Keratinocyte (primary cell): ENCODE data around the gene TMEM185B.

ENCODE experiments used
- EZH2 ChIP-seq: IDR thresholded peaks from one replicate; pipeline ENCODE4 v1.6.1; 2012; ENCODE audit warnings: inconsistent platforms, mild to moderate bottlenecking, low read length, moderate library complexity
- TF ChIP-seq, protein P1 (sequence below), 3 experiments: IDR thresholded peaks in 1 of 3; conservative IDR thresholded peaks in 1 of 3; optimal IDR thresholded peaks in 1 of 3; 2 replicates in 2 of 3; 3 replicates in 1 of 3; pipeline versions ENCODE3 to v1.5.1; 2011; ENCODE audit warnings: low read length in 3 of 3, mild to moderate bottlenecking in 3 of 3, moderate library complexity in 2 of 3, control low read depth in 1 of 3, inconsistent platforms in 1 of 3; ENCODE audit not compliant: insufficient read depth in 2 of 3; ENCODE audit errors: extremely low read depth in 1 of 3

DNA sequence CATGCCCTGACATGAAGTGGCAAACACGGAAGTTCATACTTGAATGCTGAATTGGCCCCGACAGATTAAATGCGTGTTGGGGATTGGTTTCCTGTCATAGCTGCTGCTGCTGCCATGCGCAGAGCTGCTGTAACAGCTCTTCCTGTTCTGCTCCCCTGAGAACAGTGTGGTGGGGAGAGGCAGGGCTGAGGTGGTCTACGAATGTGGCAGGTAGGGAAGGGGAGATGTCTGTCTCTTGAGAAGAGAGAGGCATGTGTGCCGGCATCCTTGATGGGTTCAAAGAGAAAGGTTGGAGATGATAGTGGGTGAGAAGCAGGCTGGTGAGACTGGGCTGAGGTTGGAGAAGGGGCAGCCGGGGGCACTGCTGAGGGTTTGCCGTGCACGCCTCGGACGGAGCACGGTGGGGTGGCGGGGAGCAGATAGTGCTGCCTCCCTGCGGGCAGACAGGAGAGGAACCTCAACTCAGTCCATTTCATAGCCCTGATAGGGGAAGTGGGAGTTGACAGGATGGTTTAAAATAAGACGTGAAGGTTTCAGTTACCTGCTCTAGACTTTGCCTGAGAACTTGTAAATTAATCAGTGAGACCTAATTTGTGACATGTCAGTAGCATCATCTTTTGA, 46.1 kb downstream of the TMEM185B start:
- TF ChIP-seq EZH2, result no peak
- TF ChIP-seq, protein P1, sequence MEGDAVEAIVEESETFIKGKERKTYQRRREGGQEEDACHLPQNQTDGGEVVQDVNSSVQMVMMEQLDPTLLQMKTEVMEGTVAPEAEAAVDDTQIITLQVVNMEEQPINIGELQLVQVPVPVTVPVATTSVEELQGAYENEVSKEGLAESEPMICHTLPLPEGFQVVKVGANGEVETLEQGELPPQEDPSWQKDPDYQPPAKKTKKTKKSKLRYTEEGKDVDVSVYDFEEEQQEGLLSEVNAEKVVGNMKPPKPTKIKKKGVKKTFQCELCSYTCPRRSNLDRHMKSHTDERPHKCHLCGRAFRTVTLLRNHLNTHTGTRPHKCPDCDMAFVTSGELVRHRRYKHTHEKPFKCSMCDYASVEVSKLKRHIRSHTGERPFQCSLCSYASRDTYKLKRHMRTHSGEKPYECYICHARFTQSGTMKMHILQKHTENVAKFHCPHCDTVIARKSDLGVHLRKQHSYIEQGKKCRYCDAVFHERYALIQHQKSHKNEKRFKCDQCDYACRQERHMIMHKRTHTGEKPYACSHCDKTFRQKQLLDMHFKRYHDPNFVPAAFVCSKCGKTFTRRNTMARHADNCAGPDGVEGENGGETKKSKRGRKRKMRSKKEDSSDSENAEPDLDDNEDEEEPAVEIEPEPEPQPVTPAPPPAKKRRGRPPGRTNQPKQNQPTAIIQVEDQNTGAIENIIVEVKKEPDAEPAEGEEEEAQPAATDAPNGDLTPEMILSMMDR (optimal IDR thresholded peaks at IDR 0.05 in 1 of 3, IDR thresholded peaks at IDR 0.05 in 1 of 3, conservative IDR thresholded peaks at IDR 0.05 in 1 of 3; ENCODE audit: extremely low read depth in 1 of 3, insufficient read depth in 2 of 3, low read length in 3 of 3), result peak; percentile 65 to 91 (median 69)
